H1 (cell line): ENCODE results near the gene ZSCAN10.

Experiments
- CTCF ChIP-seq, 3 experiments: IDR thresholded peaks; 1 replicate in 2 of 3; 2 replicates in 1 of 3; pipeline versions ENCODE4 v1.5.1 to v1.6.1; 2011; ENCODE audit warnings: low read length in 3 of 3, mild to moderate bottlenecking in 3 of 3, inconsistent platforms in 2 of 3, low read depth in 1 of 3, moderate library complexity in 1 of 3; ENCODE audit not compliant: insufficient read depth in 1 of 3; ENCODE audit errors: control extremely low read depth in 1 of 3
- MAX ChIP-seq: IDR thresholded peaks from 2 replicates; pipeline ENCODE4 v1.6.1; 2012; ENCODE audit warnings: inconsistent platforms
- NRF1 ChIP-seq: IDR thresholded peaks from 2 replicates; pipeline ENCODE4 v1.6.1; 2011; ENCODE audit warnings: mild to moderate bottlenecking, low read depth, low read length, improper control_type of control experiment
- YY1 ChIP-seq: IDR thresholded peaks from 2 replicates; pipeline ENCODE4 v1.6.1; 2011; ENCODE audit warnings: low read depth, mild to moderate bottlenecking, low read length

GRCh38 chr16:3088925-3089716 is 10.0 kb downstream of the ZSCAN10 start:
- TF ChIP-seq CTCF (IDR thresholded peaks at IDR 0.05; ENCODE audit: control extremely low read depth in 1 of 3, insufficient read depth in 1 of 3, low read depth in 1 of 3, low read length in 3 of 3) (no peak), MAX (no peak), YY1 (no peak), NRF1 (no peak)
